Measurements from ENCODE around the gene VPS52. TPM values are rescaled to one million over a fixed set of nuclear protein-coding genes. Genes with fewer than 3 reads are reported as not detected.

VPS52 gene, protein sequence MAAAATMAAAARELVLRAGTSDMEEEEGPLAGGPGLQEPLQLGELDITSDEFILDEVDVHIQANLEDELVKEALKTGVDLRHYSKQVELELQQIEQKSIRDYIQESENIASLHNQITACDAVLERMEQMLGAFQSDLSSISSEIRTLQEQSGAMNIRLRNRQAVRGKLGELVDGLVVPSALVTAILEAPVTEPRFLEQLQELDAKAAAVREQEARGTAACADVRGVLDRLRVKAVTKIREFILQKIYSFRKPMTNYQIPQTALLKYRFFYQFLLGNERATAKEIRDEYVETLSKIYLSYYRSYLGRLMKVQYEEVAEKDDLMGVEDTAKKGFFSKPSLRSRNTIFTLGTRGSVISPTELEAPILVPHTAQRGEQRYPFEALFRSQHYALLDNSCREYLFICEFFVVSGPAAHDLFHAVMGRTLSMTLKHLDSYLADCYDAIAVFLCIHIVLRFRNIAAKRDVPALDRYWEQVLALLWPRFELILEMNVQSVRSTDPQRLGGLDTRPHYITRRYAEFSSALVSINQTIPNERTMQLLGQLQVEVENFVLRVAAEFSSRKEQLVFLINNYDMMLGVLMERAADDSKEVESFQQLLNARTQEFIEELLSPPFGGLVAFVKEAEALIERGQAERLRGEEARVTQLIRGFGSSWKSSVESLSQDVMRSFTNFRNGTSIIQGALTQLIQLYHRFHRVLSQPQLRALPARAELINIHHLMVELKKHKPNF
- 21.6 and 40.5 TPM in 2 replicates for total RNA-seq (ENCODE audit: low replicate concordance)

DNA sequence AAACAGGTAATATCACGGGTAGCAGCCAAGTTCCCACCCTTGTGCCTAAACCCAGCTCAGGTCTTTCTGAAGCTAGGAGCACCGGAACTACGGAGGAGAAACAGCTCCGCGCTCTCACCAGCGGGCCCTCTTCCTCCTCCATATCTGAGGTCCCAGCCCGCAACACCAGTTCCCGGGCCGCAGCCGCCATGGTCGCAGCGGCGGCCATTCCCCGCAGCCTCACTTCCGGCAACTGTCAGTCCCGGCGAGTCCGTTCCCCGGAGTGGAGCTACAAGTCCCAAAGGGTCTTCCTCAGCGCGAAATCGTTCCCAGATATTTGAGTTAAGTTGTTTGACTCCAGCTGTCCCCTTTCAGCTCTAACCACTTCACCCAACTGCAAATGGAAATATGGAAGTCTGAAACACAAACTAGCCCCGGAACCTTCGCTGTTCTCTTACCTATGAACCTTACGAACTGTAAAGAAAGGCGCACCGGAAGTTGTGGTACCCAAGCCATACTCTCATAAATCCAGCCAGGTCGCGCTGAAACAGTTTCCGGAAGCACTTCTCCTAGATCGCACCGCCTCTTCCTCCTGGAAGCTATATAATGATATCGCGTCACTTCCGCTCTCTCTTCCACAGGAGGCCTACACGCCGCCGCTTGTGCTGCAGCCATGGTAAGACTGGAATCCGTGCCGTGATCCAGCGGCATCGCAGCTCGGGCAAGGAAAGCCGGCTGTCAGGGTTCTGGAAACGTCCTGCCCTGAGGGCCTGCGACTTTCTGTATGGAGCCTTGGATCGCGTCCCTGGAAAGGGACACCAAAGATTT is at the start of gene VPS52, which contains the start of gene RPS18:
Gene VPS52, minus strand, starts transcription at position 409 of the 807 bp plus-strand sequence. Its CDS starts 201 bp downstream, at position 208.
Gene RPS18, plus strand, starts transcription at position 608 of the 807 bp plus-strand sequence. Its CDS starts 45 bp downstream, at position 653.
- DNase-seq (ENCODE audit: low read depth) = peak; percentile 100
- H3K4me3 ChIP-seq (ENCODE audit: low read depth, low read length) = peak within 1 kb of the TSS; percentile 99
- TF ChIP-seq, protein P1, sequence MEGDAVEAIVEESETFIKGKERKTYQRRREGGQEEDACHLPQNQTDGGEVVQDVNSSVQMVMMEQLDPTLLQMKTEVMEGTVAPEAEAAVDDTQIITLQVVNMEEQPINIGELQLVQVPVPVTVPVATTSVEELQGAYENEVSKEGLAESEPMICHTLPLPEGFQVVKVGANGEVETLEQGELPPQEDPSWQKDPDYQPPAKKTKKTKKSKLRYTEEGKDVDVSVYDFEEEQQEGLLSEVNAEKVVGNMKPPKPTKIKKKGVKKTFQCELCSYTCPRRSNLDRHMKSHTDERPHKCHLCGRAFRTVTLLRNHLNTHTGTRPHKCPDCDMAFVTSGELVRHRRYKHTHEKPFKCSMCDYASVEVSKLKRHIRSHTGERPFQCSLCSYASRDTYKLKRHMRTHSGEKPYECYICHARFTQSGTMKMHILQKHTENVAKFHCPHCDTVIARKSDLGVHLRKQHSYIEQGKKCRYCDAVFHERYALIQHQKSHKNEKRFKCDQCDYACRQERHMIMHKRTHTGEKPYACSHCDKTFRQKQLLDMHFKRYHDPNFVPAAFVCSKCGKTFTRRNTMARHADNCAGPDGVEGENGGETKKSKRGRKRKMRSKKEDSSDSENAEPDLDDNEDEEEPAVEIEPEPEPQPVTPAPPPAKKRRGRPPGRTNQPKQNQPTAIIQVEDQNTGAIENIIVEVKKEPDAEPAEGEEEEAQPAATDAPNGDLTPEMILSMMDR (IDR thresholded peaks at IDR 0.05; ENCODE audit: insufficient read depth, low read length) = no peak

DNA sequence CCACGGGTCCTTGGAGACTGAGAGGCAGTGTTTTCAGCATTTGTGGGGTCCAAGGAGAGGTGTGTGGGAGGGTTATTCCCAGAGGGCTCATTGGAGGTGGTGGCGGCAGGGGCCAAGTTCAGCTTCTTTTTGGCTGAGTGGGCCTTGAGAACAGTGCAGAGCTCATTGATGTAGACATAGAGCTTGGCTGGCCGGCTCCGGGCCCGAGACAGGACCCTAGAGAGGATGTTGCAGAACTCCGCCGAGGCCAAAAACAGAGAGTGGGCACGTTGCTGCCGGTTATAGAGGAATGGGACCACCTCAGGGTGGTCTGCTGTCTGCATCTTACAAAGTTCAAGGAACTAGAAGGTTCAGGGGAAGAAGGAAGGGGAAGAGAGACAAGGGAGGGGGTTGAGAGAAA is 49.6 kb upstream of the VPS52 start:
- H3K4me3 ChIP-seq (ENCODE audit: low read depth, low read length) = peak overlapping the region; percentile 84
- DNase-seq (ENCODE audit: low read depth) = no peak
- TF ChIP-seq, protein P1 (IDR thresholded peaks at IDR 0.05; ENCODE audit: insufficient read depth, low read length) = no peak

DNA sequence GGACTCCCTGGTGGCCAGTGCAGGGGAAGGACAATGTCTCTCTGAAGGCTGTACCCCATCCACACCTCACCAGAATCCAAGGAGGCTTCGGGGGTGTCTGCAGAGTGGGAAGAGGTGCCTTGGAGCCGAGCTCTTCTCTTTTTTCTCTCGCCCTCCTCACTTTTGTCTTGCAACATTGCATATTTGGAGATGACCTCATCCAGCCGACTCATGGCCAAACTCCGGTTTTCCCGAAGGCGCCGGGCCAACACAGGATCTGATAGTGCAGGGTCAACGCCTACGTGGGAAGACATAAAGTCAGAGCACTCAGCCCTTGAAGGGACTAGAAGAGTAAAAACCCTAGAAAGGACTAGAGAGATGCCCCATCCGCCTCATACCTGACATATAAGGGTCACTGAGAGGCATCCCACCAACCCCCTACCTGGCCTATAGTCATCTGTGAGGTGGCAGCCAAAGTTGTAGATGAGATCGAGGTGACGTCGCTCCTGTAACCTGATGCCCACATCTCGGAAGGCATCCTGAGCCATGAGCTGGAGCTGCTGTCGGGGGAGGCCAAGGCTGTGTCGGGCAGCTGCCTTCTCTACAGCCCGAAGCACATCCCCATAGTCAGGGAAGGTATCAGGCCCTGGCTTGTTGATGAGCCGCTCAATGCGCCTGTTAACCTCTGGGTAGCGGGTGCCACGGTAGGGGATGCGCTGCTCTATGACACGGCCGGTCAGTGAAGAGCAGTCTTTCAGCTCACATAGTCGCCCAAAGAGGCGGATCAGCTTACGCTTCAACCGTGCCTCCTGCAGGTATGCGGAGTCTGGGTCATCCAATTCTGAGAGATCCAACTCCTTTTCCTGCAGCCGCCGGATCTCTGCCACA is 48.9 kb upstream of the VPS52 start:
- TF ChIP-seq, protein P1 (IDR thresholded peaks at IDR 0.05; ENCODE audit: insufficient read depth, low read length) = no peak
- H3K4me3 ChIP-seq (ENCODE audit: low read depth, low read length) = peak overlapping the region; percentile 84
- peak; percentile 96 for DNase-seq (ENCODE audit: low read depth)

DNA sequence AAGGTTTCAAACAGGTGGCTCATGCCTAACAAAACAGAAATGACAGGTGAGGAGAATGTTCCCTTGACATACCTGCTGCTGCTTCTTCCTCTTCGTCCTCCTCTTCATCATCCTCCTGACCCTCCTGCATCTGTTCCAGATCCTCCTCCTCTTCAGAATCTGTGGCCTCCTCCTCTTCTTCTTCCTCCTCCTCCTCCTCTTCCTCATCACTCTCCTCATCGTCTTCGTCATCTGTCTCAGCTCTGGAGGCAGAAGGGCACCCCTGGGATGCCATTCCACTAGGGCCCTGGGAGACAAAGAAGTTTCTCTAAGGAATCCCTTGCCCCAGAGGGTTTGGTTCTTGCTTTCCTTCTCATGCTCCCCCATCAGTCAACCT is 48.3 kb upstream of the VPS52 start:
- TF ChIP-seq, protein P1 (IDR thresholded peaks at IDR 0.05; ENCODE audit: insufficient read depth, low read length) = no peak
- H3K4me3 ChIP-seq (ENCODE audit: low read depth, low read length) = peak overlapping the region; percentile 55
- no peak for DNase-seq (ENCODE audit: low read depth)

DNA sequence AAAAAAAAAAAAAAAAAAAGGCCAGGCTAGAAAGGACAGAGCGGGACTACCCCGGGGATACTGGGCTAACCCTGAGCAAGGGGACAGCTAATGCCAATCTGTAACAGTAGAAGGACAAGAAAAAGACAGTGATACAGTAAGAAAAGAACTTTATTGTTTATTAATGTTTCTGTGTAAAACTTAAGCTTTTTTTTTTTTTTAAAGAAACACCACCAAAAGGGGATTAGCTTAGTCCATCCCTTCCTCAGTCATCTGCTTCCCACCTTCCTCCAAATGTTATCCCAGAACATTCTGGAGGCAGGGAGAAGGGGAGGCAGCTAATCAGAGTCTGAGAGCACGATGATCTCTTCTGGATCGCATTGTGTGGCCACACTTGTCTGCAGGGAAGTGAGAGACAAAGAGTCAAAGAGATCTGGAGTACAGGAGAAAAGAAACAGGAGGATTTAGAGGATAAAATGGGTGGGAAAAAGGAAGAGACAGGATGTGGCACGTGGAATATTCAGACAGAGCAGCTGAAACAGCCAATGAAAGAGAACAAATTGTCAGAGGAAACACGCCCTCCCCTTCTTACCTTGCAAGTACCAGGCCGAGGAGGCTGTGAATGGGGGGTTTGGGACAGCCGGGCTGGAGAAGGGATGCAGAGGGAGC is 46.9 kb upstream of the VPS52 start:
- peak overlapping the region; percentile 58 for H3K4me3 ChIP-seq (ENCODE audit: low read depth, low read length)
- TF ChIP-seq, protein P1 (IDR thresholded peaks at IDR 0.05; ENCODE audit: insufficient read depth, low read length) = no peak

More for the DNA sequence above, 46.9 kb upstream of the VPS52 start:
- DNase-seq (ENCODE audit: low read depth) = no peak
